ENCODE results near the gene MEOX1. TPM values are rescaled to one million over a fixed set of nuclear protein-coding genes. Genes with fewer than 3 reads are reported as not detected.

MEOX1 gene
- total RNA-seq, 1 donor from 2014 or later: 0.10 TPM

- peaks cover 3% of the 10 kb centered on the region for H3K27me3 Mint-ChIP-seq (ENCODE audit: insufficient read depth)
- no peak overlapping the region for H3K4me3 Mint-ChIP-seq
- no peaks in the 10 kb centered on the region for H3K36me3 Mint-ChIP-seq (ENCODE audit: low read depth)
- intact Hi-C loops (cut with micrococcal nuclease): no loop called here
- no peak overlapping the region for H3K27ac Mint-ChIP-seq
- H3K9me3 Mint-ChIP-seq: no peaks in the 10 kb centered on the region
- no peaks in the 10 kb centered on the region for H3K4me1 Mint-ChIP-seq (ENCODE audit: low read depth)
- DNase-seq (ENCODE audit: low spot score): no peak
These were observed 43.4 kb downstream of the MEOX1 start for GRCh38 chr17:43618276-43618675.

DNA sequence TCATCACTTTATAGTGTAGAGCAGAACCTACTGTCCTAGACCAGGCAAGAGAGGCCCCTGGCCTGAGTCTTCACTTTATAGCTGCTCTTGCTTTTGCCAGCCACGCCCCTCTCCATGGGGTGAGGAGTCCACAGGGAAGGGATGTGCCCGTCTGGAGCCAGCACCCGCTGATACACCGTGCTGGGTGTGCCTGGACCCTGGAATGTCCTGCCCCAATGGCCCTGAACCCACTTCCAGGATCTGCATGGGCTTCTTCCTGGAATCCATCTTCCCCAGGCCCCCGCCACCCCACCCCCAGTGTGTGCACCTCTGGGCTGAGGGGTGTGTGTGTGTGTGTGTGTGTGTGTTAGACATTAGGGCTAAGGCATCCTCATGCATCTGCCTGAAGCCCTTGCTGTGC, 44.9 kb downstream of the MEOX1 start:
- intact Hi-C loops (cut with micrococcal nuclease): no loop called here
- H3K27ac Mint-ChIP-seq: no peak overlapping the region

DNA sequence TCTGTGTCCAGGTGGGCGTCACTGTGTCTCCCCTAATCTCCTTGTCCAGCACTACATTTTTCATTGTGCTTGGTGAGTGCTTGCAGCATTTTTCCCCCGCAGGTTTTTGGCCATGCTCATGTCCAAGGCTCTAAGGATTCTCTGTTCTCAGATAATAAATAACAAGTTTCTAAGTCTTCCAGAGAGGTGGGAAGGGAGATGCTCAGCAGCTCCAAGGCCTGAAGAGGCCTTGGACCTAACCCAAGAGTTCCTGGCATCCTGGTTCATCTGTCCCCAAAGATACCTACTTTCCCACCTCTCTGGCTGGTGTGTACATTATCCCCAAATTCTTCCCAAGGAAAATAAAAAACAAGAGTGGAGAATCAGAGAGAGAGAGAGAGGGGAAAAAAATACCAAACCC, 45.3 kb downstream of the MEOX1 start:
- H3K27me3 Mint-ChIP-seq (ENCODE audit: insufficient read depth): peaks cover 4% of the 10 kb centered on the region
- no peak for DNase-seq (ENCODE audit: low spot score)
- H3K4me1 Mint-ChIP-seq (ENCODE audit: low read depth): no peaks in the 10 kb centered on the region
- H3K9me3 Mint-ChIP-seq: no peaks in the 10 kb centered on the region
- intact Hi-C loops (cut with micrococcal nuclease): no loop called here
- no peak overlapping the region for H3K27ac Mint-ChIP-seq
- no peak overlapping the region for H3K4me3 Mint-ChIP-seq
- no peaks in the 10 kb centered on the region for H3K36me3 Mint-ChIP-seq (ENCODE audit: low read depth)

More for the DNA sequence above, 44.9 kb downstream of the MEOX1 start:
- no peak overlapping the region for H3K4me3 Mint-ChIP-seq
- no peaks in the 10 kb centered on the region for H3K9me3 Mint-ChIP-seq
- no peaks in the 10 kb centered on the region for H3K36me3 Mint-ChIP-seq (ENCODE audit: low read depth)
- peaks cover 4% of the 10 kb centered on the region for H3K27me3 Mint-ChIP-seq (ENCODE audit: insufficient read depth)
- no peak for DNase-seq (ENCODE audit: low spot score)
- H3K4me1 Mint-ChIP-seq (ENCODE audit: low read depth): no peaks in the 10 kb centered on the region

DNA sequence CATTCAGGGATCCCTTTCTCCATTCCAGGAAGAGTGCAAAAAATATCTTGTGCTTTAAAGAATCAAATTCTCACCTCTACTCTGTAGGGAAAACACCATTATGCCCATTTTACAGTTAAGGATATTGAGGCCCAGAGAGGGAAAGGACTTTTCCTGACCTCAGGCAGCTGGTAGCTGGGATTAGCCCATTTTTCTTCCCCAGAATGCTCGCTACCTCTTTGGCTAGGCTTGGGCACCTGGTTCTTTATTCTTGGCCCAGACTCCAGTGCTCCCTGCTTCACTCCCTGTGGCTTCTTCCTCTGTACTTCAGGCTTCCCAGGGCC, 45.7 kb downstream of the MEOX1 start:
- DNase-seq (ENCODE audit: low spot score): no peak
- Mint-ChIP-seq H3K27me3 (ENCODE audit: insufficient read depth) (peaks cover 4% of the 10 kb centered on the region), H3K9me3 (no peaks in the 10 kb centered on the region), H3K36me3 (ENCODE audit: low read depth) (no peaks in the 10 kb centered on the region), H3K4me3 (no peak overlapping the region), H3K27ac (no peak overlapping the region), H3K4me1 (ENCODE audit: low read depth) (no peaks in the 10 kb centered on the region)
- intact Hi-C loops (cut with micrococcal nuclease): no loop called here

DNA sequence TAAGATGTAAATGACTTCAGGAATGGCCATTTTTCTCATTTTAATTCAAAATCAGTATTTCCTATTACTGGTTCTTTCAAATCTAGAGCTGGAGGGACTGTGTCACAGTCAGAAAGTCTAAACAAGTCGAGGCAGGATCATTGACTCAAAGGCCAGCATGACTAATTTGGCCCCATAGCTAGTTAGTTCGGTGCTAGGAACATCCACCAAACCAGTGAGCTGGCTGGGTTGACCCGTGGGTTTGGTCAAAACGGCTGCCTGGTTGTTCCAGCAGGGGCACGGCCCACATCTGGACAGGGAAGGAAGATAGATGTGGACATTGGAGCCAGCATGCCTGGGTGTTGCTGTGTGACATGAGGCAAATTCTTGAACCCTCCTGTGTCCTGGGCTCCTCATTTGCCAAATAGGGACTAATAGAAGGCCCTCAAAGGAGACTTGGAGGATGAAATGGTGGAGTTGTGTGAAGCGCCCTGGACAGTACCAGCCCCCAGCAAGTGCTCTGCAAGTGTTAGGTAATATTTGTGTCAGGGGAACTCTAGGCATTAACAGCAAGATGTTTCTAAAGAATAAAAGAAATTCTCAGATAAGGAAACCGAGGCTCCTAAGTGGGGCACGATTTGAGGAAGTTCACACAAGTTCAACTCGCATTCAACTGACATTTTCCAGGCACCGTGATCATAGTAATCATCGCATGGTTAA, 46.2 kb downstream of the MEOX1 start:
- H3K9me3 Mint-ChIP-seq: no peaks in the 10 kb centered on the region
- H3K27ac Mint-ChIP-seq: no peak overlapping the region
- H3K4me3 Mint-ChIP-seq: no peak overlapping the region
- H3K4me1 Mint-ChIP-seq (ENCODE audit: low read depth): no peaks in the 10 kb centered on the region
- DNase-seq (ENCODE audit: low spot score): no peak
- peaks cover 4% of the 10 kb centered on the region for H3K27me3 Mint-ChIP-seq (ENCODE audit: insufficient read depth)
- no peaks in the 10 kb centered on the region for H3K36me3 Mint-ChIP-seq (ENCODE audit: low read depth)
- intact Hi-C loops (cut with micrococcal nuclease): no loop called here

- Mint-ChIP-seq H3K9me3 (no peaks in the 10 kb centered on the region), H3K27ac (no peak overlapping the region), H3K4me3 (no peak overlapping the region), H3K27me3 (ENCODE audit: insufficient read depth) (peaks cover 3% of the 10 kb centered on the region), H3K36me3 (ENCODE audit: low read depth) (no peaks in the 10 kb centered on the region), H3K4me1 (ENCODE audit: low read depth) (no peaks in the 10 kb centered on the region)
- DNase-seq (ENCODE audit: low spot score): no peak
- intact Hi-C loops (cut with micrococcal nuclease): no loop called here
These were observed 47.2 kb downstream of the MEOX1 start for GRCh38 chr17:43614561-43614960.

DNA sequence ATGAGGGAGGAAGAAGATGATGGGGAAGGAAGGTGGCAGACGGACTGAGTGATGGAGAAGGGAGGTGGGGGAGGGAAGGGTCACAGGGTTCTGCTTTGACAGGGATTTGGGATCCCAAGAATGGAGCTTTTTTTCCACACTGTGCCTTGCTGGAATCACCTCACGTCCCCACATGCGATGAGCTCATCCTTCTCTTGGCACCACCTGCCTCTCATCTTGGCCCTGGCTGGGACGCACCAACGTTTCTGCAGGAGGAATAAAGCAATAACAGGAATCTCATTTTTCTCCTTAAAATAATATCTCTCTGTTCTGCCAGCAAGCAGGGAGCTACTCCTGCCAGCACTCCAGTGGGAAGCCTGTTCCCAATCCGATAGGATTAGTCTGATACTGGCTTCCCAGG, 47.8 kb downstream of the MEOX1 start:
- peaks cover 3% of the 10 kb centered on the region for H3K27me3 Mint-ChIP-seq (ENCODE audit: insufficient read depth)
- H3K4me1 Mint-ChIP-seq (ENCODE audit: low read depth): no peaks in the 10 kb centered on the region
- H3K9me3 Mint-ChIP-seq: no peaks in the 10 kb centered on the region
- H3K4me3 Mint-ChIP-seq: no peak overlapping the region
- intact Hi-C loops (cut with micrococcal nuclease): no loop called here
- no peaks in the 10 kb centered on the region for H3K36me3 Mint-ChIP-seq (ENCODE audit: low read depth)
- no peak for DNase-seq (ENCODE audit: low spot score)
- H3K27ac Mint-ChIP-seq: no peak overlapping the region

DNA sequence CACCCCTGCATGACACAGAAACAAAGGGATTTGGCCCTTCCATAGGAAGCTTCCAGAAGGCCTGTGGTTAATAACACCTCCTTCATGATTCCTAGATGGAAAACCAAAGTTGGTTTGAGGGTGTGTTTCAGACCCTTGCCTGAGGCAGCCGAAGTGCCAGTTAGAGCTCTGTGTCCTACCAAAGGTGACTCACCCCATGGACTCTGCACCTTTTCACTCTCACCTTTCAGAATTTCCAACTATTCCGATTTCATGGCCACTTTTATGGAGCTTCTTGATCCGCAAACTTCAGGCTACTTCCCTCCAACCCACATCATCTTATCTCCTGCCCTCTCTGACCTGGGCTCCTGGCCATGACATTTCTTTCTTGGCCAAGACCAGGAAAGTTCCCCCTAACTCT, 49.2 kb downstream of the MEOX1 start:
- Mint-ChIP-seq H3K4me1 (ENCODE audit: low read depth) (no peaks in the 10 kb centered on the region), H3K27ac (no peak overlapping the region), H3K9me3 (no peaks in the 10 kb centered on the region), H3K4me3 (no peak overlapping the region), H3K36me3 (ENCODE audit: low read depth) (no peaks in the 10 kb centered on the region), H3K27me3 (ENCODE audit: insufficient read depth) (peaks cover 3% of the 10 kb centered on the region)
- intact Hi-C loops (cut with micrococcal nuclease): no loop called here
- no peak for DNase-seq (ENCODE audit: low spot score)

DNA sequence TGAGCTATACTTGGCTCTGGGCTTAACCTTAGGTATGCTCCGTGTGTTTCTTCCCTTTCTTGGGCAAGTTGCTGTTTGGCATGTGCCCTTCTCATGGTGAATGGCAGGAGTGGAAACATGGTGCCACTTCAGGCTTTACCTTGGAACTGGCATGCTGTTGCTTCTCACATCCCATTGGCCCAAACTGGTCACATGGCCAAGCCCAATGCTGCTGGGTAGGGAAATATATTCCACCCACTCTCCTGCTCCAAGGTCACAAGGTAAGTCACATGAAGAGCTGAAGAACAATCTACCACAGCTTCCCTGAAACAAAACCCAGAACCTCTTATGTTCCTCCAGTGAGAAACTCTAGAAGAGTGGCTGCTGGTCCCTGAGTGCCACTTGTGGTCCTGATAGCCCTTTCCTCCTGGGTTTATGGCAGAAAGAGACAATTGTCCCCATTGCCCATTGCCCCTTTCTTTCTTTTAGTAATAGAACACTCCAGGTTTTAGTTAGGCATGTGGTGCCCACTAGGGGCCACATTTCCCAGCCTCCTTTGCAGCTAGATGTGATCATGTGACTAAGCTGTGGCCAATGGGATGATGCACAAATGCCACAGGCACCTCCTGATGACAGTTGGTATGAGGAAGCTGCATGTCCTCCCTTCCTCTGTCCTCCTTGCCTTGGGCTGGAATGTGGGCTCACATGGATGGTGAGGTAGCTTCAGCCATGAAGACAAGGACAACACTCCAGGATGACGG, 50.3 kb downstream of the MEOX1 start:
- Mint-ChIP-seq H3K36me3 (ENCODE audit: low read depth) (no peaks in the 10 kb centered on the region), H3K27me3 (ENCODE audit: insufficient read depth) (peaks cover 3% of the 10 kb centered on the region), H3K27ac (no peak overlapping the region), H3K4me3 (no peak overlapping the region), H3K9me3 (no peaks in the 10 kb centered on the region), H3K4me1 (ENCODE audit: low read depth) (no peaks in the 10 kb centered on the region)
- intact Hi-C loops (cut with micrococcal nuclease): no loop called here
- DNase-seq (ENCODE audit: low spot score): no peak

- H3K9me3 Mint-ChIP-seq: no peaks in the 10 kb centered on the region
- H3K27me3 Mint-ChIP-seq (ENCODE audit: insufficient read depth): peaks cover 3% of the 10 kb centered on the region
- H3K4me3 Mint-ChIP-seq: no peak overlapping the region
- no peak for DNase-seq (ENCODE audit: low spot score)
- no peak overlapping the region for H3K27ac Mint-ChIP-seq
- no peaks in the 10 kb centered on the region for H3K4me1 Mint-ChIP-seq (ENCODE audit: low read depth)
- H3K36me3 Mint-ChIP-seq (ENCODE audit: low read depth): no peaks in the 10 kb centered on the region
- intact Hi-C loops (cut with micrococcal nuclease): no loop called here
These were observed 51.9 kb downstream of the MEOX1 start for GRCh38 chr17:43609613-43610385.

- no peaks in the 10 kb centered on the region for H3K36me3 Mint-ChIP-seq (ENCODE audit: low read depth)
- no peak overlapping the region for H3K4me3 Mint-ChIP-seq
- H3K27ac Mint-ChIP-seq: no peak overlapping the region
- DNase-seq (ENCODE audit: low spot score): no peak
- H3K9me3 Mint-ChIP-seq: no peaks in the 10 kb centered on the region
- intact Hi-C loops (cut with micrococcal nuclease): no loop called here
- H3K27me3 Mint-ChIP-seq (ENCODE audit: insufficient read depth): peaks cover 3% of the 10 kb centered on the region
- no peaks in the 10 kb centered on the region for H3K4me1 Mint-ChIP-seq (ENCODE audit: low read depth)
These were observed 53.4 kb downstream of the MEOX1 start for GRCh38 chr17:43608313-43608712.

DNA sequence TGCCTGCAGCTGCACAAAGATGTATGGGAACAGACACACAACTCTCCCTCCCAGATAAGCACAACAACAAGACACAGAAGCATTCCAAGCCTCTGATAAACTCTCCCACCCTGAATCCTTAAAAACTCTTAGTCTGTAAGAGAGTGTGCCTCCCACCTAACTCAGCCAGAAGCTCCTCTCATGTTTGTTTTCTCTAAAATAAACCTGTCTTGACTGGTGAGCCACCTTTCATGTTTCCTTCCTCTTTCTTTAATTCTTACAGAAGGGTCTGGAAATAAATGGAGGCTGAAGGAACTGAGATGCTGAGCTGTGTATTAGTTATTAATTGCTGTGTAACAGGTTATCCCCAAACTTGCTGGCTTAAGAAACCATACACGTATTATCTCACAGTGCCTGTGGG, 57.2 kb downstream of the MEOX1 start:
- H3K4me1 Mint-ChIP-seq (ENCODE audit: low read depth): no peaks in the 10 kb centered on the region
- no peak for DNase-seq (ENCODE audit: low spot score)
- H3K4me3 Mint-ChIP-seq: no peak overlapping the region
- H3K9me3 Mint-ChIP-seq: no peaks in the 10 kb centered on the region
- peaks cover 6% of the 10 kb centered on the region for H3K27me3 Mint-ChIP-seq (ENCODE audit: insufficient read depth)
- no peaks in the 10 kb centered on the region for H3K36me3 Mint-ChIP-seq (ENCODE audit: low read depth)
- H3K27ac Mint-ChIP-seq: no peak overlapping the region
- intact Hi-C loops (cut with micrococcal nuclease): no loop called here

- Mint-ChIP-seq H3K9me3 (no peaks in the 10 kb centered on the region), H3K27me3 (ENCODE audit: insufficient read depth) (peaks cover 6% of the 10 kb centered on the region), H3K4me3 (no peak overlapping the region), H3K4me1 (ENCODE audit: low read depth) (no peaks in the 10 kb centered on the region), H3K27ac (no peak overlapping the region), H3K36me3 (ENCODE audit: low read depth) (no peaks in the 10 kb centered on the region)
- intact Hi-C loops (cut with micrococcal nuclease): no loop called here
- DNase-seq (ENCODE audit: low spot score): no peak
These were observed 58.4 kb downstream of the MEOX1 start for GRCh38 chr17:43603321-43603720.

All from activated T-helper 1 cell treated with anti-CD3 and anti-CD28 coated beads, Interleukin-12 subunit alpha, Interleukin-12 subunit beta, Interleukin-2, Interleukin-4 antibody, amounts not matched to agents 30 ng/mL and 10 ng/mL and 1 ng/mL, durations not matched to agents 14 hours and 24 hours and 36 hours (primary cell).